HG02840 (cell line): ENCODE data around the gene ZNF584.
"Not testable (repeated sequence)": the region's sequence is repeated elsewhere in the genome, so short reads cannot be mapped to it uniquely, and the experiment has no call there.

Experiments used
- ATAC-seq: cut with Tn5 transposase; IDR thresholded peaks from one replicate; pipeline ENCODE4 v1.9.1; 2021; ENCODE audit warnings: mild to moderate bottlenecking, moderate library complexity, moderate number of reproducible peaks; ENCODE audit not compliant: unreplicated experiment, low FRiP score

The ZNF584 gene

DNA sequence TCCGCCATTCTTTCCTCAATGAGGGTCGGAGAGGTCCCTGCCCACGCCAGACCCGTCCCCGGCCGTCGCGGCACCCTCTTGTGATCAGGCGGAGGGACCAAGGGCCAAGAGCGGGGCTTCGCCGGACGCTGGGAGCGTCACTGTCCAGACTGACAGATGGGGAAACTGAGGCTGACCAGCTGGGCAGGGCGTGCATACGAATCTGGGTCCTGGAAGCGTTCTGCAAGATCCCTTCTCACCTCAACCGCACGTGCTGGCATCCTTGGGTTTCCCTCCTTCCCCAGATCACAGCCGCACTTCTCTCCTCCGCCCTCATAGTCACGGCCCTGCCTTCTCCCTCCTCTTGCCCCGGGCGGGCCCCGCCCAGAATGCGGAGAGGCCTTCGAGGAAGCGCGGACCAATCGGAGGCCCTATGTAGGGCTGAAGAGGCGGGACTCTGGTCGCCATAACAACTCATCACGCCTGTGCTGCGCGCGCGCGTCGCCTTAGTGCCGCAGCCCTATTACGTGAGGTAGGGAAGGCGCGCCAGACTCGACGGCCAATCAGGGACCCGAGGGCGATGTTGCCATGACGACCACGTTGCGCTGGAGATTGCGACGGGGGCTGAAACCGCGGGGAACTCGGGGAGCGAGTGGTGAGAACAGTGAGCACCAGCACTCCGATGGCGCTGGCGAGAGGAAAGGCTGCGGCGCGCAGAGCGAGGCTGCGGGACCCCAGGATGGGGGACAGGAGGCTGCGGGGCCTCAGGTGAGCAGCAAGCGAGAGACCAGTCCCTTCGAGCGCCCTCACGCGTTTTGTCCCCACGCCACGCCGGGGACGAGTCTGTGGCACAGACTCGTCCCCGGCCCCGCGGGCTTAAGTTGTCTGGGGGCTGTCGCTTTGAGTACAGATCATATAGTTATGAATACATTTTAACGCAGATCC, 7.3 kb upstream of the ZNF584 start:
- peak; percentile 98 for ATAC-seq

DNA sequence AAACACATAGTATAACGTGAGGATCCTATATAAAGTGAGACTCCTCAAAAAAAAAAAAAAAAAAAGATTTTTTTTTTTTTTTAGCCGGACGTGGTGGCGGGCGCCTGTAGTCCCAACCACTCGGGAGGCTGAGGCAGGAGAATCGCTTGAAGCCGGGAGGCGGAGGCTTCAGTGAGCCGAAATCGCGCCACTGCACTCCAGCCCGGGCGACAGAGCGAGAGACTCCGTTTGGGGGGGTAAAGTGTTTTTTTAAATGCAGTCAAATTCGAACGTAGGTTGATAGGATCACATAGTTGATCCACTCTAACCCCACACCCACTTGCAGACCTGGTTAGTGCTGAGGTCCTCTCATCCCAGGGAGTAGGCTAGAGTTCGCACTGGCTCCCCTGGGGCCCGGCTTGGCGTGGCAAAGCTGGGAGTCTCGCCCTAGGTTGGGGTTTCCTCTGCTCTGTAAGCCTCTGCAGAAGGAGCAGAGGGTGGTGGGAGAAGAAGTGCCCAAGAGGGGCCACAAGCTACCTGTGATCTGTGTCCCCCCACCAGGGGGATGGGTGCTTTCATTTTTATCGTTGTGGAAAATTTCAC, 6.5 kb upstream of the ZNF584 start:
- ATAC-seq = no peak

DNA sequence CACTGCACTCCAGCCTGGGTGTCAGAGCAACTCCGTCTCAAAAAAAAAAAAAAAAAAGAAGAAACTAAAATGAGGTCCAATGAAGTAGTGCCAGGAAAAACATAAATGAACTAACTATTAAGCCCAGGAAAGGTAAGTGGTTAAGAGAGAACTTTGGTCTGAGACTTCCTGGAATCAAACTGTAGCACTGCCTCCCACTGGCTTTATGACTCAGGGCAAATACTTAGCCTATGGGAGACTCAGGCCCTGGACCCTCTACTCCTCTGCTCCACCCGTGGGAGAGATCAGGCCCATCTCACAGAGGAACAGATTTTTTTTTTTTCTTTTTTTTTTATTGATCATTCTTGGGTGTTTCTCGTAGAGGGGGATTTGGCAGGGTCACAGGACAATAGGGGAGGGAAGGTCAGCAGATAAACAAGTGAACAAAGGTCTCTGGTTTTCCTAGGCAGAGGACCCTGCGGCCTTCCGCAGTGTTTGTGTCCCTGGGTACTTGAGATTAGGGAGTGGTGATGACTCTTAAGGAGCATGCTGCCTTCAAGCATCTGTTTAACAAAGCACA, 4.5 kb upstream of the ZNF584 start:
- not testable (repeated sequence) for ATAC-seq

DNA sequence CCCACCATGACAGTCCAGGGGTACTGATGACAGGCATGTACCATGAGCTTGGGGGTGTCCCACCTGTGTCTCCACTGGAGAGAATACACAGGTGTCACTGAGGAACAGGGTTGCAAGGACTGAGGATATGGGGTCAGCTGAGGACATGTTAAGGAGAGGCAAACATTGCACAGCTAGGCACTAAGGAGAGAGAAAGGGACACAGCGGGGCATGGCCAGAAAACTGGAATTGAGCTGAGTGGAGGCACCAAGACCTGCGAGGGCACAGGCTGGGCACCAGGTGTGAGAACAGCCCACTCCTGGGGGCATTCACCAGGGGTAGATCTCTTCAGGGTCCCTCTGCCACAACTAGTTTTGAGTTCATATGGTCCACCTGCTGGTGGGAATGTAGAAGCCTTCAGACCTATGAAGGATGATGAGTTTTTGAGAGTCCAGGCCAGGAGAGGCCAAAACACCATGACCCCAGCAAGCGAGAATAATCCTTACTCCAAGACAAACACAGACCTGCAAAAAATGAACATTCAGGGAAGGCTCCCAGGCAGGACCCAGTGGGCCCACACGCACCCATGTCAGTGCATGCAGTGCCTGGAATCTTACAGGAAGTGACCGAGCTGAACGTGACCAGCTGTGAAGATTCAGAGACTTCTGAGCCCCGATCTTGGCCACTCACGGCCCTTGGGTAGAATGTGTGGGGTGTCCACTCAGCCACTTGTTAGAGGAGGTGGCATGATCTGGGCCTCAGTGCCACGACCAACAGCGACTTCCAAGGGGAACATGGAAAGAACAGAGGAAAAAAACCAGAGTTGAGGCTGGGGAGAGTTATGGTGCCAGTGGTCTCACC, 1.4 kb upstream of the ZNF584 start:
- ATAC-seq = no peak

DNA sequence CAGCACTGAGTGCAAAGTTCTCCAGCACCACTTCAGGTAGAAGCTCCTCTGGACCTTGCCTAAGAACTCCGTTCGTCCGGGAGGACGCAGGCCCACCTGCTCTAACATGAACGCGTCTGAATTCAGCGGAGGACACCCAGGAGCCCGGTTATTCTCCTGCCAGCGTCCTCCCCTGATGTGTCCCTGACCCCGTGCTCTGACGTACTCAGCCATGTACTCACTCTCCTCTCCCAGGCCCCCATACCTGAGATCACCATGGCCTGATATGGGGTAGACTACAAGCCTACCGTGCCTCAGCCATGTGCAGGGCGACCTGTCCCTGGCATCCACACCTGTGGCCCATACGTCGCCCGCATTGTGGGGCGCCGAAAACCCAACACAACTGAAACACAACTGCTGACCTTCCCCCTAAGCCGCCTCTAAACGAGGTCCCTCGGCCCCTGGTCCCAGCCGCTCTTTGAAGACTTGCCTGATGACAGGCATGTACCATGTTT, 744 bp upstream of the ZNF584 start:
- no peak for ATAC-seq

DNA sequence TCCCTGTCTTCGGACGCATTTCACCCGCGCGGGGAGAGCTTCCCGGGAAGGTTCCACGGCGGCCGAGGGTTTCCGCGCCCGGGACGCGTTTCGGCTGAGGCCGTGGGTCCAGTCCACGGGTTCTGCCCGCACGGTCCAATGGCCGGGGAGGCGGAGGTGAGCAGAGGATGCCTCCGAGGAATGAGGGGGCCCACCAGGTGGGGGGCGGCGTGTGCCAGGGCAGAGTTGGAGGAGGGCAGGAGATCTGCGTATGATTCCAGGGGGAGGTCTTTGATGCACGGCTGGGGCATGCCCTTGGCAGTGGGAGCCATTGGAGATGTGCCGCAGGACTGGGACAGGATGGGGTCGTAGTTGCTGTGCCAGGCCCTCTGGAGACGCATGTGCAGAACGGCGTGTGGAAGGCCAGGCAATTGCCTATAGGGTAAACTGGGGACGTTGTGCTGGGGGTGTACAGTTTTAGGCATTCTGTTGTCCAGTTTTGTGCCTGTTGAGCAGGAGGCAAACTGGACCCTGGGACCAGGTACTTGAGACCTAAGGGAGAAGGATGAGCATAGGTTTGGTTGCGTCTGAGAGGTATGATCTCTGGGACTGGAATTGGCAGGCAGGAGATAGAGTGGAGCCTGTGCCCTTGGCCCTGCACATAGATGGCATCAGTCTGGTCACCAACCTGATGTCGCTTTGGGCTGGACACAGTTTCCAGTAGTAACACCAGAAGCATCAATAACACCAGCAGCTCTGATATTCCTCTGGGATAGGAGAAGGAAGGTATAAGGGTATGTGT, 751 bp downstream of the ZNF584 start:
- ATAC-seq = peak; percentile 8

DNA sequence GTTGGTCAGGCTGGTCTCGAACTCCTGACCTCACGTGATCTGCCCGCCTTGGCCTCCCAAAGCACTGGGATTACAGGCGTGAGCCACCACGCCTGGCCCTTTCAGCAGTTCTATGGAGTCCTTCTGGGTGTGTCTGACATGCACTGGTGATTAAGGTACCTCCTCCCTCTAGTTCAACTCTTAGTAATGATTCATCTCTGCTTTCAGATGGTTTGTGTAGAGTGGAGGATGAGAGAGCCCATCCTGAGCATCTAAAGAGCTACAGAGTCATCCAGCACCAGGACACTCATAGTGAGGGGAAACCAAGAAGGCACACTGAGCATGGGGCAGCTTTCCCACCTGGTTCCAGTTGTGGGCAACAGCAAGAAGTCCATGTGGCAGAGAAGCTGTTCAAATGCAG, 8.2 kb downstream of the ZNF584 start:
- ATAC-seq = no peak

DNA sequence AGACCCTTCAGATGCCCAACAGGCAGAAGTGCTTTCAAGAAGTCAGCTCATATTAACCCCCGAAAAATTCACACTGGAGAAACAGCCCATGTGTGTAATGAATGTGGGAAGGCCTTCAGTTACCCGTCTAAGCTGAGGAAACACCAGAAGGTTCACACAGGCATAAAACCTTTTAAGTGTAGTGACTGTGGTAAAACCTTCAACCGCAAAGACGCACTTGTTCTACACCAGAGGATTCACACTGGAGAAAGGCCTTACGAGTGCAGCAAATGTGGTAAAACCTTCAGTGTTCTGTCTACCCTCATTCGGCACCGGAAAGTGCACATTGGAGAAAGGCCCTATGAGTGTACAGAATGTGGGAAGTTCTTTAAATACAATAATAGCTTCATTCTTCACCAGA, 8.6 kb downstream of the ZNF584 start:
- ATAC-seq = no peak

DNA sequence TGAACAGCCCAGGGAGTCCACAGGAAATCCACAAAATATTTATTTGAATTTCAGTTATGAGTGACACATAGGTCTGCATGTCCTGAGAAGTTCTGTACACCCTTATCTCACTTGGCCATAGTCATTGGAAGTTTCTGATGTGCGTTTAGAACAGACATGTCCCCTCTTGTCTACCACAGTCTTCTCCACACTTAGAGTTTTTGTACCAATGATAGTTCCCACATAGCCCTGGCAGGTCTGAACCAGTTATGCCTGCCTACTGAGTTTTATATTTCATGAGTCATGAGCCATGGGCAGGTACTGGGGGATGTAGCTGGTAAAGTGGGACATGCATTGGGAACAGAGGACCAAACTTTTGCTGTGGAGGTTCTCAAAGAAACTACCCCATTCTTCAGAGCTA, 20.2 kb downstream of the ZNF584 start:
- no peak for ATAC-seq

DNA sequence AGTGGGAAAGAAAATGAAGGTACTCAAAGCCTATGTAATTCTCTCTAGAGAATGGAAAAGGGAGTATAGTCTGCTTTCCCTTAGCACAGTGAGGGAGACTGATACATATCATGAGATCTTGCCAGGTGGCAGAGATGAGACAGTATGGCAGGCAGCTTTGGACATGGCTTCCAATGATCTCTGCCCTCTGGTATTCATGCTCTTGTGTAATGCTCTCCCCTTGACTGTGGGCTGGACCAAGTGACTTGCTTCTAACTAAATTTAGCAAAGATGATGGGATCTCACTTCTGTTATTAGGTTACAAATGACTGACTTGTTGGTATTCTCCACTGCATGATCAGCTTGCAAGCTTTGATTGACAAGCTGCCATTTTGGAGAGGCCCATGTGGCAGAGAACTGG, 21.3 kb downstream of the ZNF584 start:
- no peak for ATAC-seq

DNA sequence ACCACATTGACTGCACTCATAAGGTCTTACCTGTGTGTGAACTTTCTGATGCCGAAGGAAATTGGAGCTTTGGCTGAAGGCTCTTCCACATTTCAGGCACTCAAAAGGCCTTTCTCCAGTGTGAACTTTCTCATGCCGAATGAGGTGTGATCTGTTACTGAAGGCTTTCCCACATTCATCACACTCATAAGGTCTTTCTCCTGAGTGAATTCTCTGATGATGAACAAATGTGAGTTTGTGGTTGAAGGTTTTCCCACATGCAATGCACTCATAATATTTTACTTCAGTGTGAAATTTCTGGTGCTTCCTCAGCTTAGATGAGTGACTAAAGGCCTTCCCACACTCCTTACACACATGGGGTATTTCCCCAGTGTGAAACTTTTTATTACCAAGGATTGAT, 25.8 kb downstream of the ZNF584 start:
- ATAC-seq = no peak

DNA sequence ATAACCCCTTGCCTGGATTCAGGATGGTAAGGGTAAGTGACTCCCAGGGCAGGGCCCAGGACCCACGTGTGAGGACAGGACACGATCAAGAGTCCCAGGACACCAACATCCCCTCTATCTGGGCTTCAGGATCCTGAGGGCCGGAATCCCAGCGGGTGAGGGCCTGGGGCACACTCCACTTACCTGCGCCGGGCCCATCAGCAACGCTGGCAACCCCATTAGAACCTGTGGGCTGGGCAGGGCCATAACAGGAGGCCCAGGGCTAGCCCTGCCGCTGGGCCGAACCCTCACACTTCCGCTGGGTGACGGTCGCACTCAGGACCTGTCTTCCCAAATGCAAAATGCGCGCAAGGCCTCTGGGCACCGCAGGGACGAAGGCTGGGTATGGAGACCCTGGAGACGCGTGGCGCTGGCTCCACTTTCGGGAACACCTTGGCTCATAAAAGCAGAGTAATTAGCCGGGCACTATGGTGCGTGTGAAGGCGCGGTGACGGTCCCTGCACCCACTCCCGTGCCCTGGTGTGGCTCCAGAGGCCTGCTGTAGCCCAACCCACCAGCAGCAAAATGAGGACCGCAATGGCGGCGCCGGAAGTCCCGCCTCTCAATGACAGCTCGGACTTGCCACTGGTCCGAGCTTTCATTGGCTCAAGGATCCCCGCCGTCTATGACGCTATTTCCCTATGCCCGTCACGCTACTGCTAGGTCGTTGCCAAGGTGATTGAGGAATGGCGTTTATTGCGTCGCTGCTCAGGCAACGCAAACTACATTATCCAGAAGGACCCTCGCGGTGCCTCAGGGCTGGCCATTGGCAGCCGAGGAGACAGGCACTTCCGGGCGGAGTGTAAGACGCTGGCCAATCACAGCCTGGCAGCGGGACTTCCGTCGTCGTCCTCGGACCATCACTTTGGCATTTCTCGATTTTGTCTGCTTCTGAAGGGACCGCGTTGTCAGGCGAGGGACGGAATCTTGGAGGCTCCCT, 31.4 kb downstream of the ZNF584 start, which contains the start of gene ZNF132:
ZNF132 (minus strand) TSS at position 578 of the 979 bp plus-strand sequence; CDS start at position 246, 332 bp downstream.
- peak; percentile 97 for ATAC-seq

DNA sequence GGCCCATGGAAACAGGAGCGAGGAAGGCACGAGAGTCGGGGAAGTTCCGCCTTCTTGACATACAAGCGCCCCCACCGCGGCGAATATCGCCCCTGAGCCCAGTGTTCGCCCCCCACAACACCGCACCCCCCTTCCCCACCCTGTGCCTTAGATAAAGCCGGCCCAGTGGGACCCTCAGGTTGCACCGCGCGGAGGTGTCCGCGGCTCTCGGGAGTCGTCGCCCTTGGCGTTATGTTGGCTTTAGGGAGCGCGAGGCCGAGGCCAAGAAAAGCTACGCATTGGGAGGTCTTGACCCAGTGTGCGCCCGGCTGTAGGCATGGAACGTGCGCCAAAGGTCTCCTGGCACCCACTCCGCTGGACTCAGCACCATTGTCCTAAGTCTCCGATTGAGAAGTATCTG, 32.1 kb downstream of the ZNF584 start:
- no peak for ATAC-seq

DNA sequence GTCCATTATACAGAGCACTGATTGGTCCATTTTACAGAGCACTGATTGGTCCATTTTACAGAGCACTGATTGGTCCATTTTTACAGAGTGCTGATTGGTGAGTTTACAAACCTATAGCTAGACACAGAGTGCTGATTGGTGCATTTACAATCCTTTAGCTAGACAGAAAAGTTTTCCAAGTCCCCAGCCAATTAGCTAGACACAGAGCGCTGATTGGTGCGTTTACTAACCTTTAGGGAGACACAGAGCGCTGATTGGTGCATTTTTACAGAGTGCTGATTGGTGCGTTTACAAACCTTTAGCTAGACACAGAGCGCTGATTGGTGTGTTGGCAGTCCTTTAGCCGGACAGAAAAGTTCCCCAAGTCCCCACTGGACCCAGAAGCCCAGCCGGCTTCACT, 34.5 kb downstream of the ZNF584 start:
- ATAC-seq = not testable (repeated sequence)

DNA sequence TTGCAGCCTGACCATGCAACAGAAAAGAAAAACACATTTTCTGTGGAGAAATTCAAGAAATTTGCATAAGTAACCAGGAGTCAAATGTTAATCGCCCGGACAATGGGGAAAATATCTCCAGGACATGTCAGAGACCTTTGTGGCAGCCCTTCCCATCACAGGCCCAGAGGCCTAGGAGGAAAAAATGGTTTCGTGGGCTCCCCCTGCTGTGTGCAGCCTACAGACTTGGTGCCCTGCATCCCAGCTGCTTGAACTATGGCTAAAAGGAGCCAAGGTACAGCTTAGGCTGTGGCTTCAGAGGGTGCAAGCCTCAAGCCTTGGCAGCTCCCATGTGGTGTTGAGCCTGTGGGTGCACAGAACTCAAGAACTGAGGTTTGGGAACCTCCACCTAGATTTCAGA, 40.4 kb downstream of the ZNF584 start:
- not testable (repeated sequence) for ATAC-seq

DNA sequence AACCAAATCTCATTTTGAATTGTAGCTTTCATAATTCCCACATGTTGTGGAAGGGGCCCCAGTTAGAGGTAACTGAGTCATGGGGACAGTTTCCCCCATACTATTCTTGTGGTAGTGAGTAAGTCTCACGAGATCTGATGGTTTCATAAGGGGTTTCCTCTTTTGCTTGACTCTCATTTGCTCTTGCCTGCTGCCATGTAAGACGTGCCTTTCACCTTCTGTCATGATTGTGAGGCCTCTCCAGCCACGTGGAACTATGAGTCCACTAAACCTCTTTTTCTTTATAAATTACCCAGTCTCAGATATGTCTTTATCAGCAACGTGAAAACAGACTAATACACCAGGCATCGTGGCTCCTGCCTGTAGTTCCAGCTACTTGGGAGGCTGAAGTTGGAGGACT, 41.5 kb downstream of the ZNF584 start:
- not testable (repeated sequence) for ATAC-seq

DNA sequence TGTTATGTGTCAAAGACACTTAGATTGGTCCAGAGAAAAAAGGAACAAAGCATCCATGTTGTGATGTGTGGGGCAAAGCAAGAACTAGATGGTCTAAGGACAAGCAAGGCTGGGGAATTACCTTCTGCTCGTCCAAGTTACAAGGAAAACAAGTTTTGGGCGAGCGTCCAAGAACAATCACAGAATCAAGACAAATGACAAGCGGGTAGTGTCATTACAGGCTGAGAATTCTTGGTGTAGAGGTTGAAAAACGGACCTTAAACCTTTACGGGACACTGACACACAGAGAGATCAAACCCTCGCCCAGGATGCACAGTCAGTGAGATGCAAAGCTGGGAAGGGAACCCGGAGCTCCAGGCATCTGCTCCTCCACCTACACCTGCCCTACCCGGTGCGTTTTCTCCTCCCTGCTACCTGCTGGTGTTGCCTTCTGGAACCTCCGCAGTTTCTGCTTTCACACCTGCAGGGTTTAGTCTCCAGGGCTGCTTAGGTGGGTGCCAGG, 42.5 kb downstream of the ZNF584 start:
- peak; percentile 16 for ATAC-seq

DNA sequence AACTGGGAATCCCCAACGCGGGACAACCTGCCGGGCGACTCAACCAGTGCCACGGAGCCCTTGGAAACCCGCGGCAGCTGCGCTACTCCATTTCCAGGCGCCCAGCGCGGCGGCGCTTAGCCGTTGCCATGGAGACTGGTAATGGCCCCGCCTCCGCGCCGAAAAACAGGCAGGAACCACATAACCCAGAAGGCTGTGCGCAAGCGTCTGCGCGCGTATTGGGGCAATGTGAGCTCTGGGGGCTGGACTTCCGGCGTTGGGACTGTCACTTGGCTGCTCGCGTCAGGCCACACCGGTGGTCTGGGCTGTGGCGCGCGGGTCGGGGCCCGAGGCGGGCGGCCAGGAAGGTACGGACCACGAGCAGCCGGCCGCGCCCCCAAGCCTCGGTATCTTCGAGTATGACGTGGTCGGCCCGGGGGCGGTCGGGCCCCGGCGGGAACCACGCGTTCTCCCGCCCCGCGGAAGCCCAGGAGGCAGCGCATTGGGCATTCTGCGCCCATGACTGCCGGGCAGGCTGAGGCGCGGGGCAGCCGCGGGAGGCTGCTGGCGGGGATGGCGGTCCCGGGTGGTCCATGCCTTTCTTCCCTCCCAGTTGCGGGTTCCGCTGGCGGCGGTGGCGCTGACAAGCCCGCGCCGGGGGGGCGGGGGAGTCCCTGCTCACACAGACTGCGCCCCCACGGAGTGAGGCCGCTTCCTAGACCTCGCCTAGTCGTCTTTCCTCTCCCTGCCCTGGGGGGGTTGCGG, 43.1 kb downstream of the ZNF584 start, which contains the start of gene ZNF324B:
ZNF324B (plus strand) TSS at position 265 of the 744 bp plus-strand sequence. CDS start 2,080 bp downstream, outside the sequence.
- ATAC-seq = peak; percentile 98
